GM15510 (cell line): ENCODE data around the gene PRSS16.

ENCODE experiments used
- POLR2A ChIP-seq: IDR thresholded peaks from 3 replicates; pipeline ENCODE4 v1.6.1; 2011; ENCODE audit warnings: borderline replicate concordance; ENCODE audit not compliant: insufficient read length; ENCODE audit errors: extremely low read depth

The PRSS16 gene

DNA sequence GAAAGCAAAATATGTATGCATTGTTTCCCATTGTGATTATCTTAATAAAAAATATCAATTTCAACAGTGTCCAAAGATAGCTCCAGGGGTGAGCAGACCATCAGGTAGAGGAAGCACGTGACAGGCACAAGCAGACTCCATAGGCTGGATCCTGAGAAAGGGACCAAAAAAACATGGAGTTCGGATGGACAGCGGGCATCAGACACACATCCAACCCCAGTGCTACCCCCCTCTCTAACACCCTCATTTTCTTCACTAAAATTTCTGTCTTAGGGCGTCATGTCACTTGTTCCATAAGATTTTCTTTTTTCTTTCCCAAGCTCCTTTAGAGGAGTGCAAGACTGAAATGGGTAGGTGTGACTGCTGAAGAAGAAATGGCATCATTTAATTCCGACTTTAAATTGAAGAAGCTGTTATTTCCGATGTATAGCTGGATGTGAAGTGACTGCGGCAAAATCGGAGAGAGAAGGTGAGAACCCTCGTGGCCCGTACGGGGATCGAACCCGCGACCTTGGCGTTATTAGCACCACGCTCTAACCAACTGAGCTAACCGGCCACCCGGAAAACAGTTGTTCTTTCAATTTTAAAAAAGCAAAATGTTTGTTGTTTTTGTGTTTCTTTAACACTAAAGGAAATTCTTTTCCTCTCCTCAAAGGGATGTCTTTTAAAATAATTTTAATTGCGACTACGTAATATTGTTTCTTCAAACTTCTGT, 10.3 kb upstream of the PRSS16 start:
- TF ChIP-seq POLR2A: no peak

DNA sequence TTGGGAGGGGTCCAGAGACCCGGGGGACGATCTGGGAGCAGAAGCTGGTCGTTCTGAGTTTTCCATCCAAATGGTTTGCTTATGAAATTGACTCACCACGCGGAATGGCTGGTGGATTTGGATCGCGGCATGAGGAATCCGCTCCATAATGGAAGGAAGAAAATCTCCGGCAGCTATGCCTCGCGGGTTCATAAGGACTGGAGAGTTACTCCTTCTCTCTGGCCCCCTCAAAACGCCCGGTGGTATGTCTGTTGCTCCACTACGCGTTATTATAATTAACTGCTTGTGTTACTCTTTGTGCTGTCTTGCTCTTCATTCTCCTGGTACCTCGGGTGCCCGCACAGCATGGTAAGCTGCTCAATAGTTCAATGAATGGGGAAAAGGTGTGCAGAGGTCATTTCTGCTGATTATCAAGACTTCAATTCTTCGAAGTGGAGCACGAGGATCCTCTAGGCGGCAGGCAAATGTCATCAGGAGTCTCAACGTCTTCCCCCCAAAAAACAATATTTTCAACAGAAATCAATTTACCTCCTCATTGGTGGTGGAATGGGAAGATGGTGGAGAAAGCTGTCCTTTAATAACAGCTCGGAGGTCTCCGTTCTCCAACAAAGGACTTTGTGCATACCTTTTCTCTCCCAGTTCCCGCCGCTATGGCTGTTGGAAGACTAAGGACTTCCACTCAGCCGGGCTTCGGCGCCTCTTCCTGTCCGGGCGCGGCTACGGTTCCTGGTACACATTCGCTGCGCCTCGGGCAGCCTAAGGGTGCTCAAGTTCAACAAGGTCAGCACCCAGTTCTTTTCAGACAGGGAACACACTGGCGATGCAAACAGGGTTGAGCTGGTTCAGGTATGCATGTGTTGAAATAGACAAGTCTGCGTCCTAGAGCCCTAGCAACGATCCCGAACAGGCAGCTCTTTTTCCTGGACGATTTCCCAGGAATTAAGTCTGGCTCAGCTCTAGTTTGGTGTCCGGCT, 9.2 kb upstream of the PRSS16 start:
- TF ChIP-seq POLR2A: no peak

- no peak for TF ChIP-seq POLR2A
Observed at GRCh38 chr6:27239258-27239657, 8.2 kb upstream of the PRSS16 start.

- TF ChIP-seq POLR2A: no peak
Observed at GRCh38 chr6:27241443-27241842, 6.1 kb upstream of the PRSS16 start.

- TF ChIP-seq POLR2A: no peak
Observed at GRCh38 chr6:27242589-27243265, 4.8 kb upstream of the PRSS16 start.

- no peak for TF ChIP-seq POLR2A
Observed at GRCh38 chr6:27248783-27249182, 1.3 kb downstream of the PRSS16 start.

GRCh38 chr6:27250277-27251111, 3.0 kb downstream of the PRSS16 start:
- TF ChIP-seq POLR2A: no peak

- no peak for TF ChIP-seq POLR2A
Observed at GRCh38 chr6:27251112-27251605, 3.7 kb downstream of the PRSS16 start.

DNA sequence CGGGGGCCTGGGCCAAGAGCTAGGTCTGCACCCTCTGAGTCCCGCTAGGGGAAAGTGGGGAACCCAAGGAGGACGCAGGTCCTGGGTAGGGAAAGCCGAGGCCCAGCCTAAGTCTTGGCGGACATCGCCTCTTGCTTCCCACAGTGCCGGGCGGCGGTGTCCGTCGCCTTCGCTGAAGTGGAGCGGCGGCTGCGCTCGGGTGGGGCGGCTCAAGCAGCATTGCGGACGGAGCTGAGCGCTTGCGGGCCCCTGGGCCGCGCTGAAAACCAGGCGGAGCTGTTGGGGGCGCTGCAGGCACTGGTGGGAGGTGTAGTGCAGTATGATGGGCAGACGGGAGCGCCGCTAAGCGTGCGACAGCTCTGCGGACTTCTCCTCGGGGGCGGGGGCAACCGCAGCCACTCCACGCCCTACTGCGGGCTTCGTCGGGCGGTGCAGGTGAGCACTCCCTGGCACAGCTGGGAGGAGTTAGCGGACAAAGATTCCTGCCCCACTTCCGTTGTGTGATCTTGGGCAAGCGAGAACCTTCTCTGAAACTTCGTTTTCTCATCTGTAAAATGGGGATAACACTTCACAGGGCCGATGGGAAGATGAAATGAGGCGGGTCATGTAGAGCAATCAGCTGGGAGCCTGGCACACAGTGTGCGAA, 4.2 kb downstream of the PRSS16 start:
- TF ChIP-seq POLR2A: peak; percentile 35

- TF ChIP-seq POLR2A: no peak
Observed at GRCh38 chr6:27254566-27254965, 7.1 kb downstream of the PRSS16 start.

- no peak for TF ChIP-seq POLR2A
Observed at GRCh38 chr6:27255866-27256265, 8.4 kb downstream of the PRSS16 start.

GRCh38 chr6:27260369-27260768, 12.9 kb downstream of the PRSS16 start:
- TF ChIP-seq POLR2A: no peak

GRCh38 chr6:27260836-27261375, 13.4 kb downstream of the PRSS16 start:
- TF ChIP-seq POLR2A: no peak
